H9 (cell line): ENCODE results near the gene CEP63. TPM values are rescaled to one million over a fixed set of nuclear protein-coding genes. Genes with fewer than 3 reads are reported as not detected.

ENCODE experiments used
- DNase-seq: peaks from one replicate; pipeline ENCODE4 v3.0.0-alpha.2; 2017
- H2AFZ ChIP-seq: one replicate; pipeline ENCODE4 v1.6.1; 2013; ENCODE audit warnings: mild to moderate bottlenecking, low read length, control low read depth, moderate library complexity
- H2AK5ac ChIP-seq: 2 replicates; pipeline ENCODE4 v1.6.1; 2013; ENCODE audit warnings: low read length, control low read depth, mixed read lengths; ENCODE audit not compliant: insufficient read length
- H2BK120ac ChIP-seq: one replicate; pipeline ENCODE4 v1.6.1; 2013; ENCODE audit warnings: low read depth, mild to moderate bottlenecking, low read length, control low read depth, inconsistent platforms; ENCODE audit not compliant: poor library complexity, severe bottlenecking
- H2BK12ac ChIP-seq: 2 replicates; pipeline ENCODE4 v1.6.1; 2013; ENCODE audit warnings: low read length, control low read depth, mixed read lengths, low read depth; ENCODE audit not compliant: insufficient read length
- H2BK15ac ChIP-seq: 2 replicates; pipeline ENCODE4 v1.6.1; 2013; ENCODE audit warnings: low read depth, low read length, control low read depth
- H2BK20ac ChIP-seq: one replicate; pipeline ENCODE4 v1.6.1; 2013; ENCODE audit warnings: low read depth, mild to moderate bottlenecking, low read length, control low read depth, inconsistent platforms; ENCODE audit not compliant: poor library complexity, severe bottlenecking
- H2BK5ac ChIP-seq: 2 replicates; pipeline ENCODE4 v1.6.1; 2013; ENCODE audit warnings: low read length, control low read depth, mixed read lengths; ENCODE audit not compliant: insufficient read length
- H3K14ac ChIP-seq: 2 replicates; pipeline ENCODE4 v1.6.1; 2013; ENCODE audit warnings: low read length, control low read depth; ENCODE audit not compliant: insufficient read depth
- H3K18ac ChIP-seq: 2 replicates; pipeline ENCODE4 v1.6.1; 2013; ENCODE audit warnings: low read depth, mild to moderate bottlenecking, mixed read lengths, low read length, control low read depth; ENCODE audit not compliant: insufficient read length
- H3K23ac ChIP-seq: 2 replicates; pipeline ENCODE4 v1.6.1; 2013; ENCODE audit warnings: low read length, control low read depth, mixed read lengths, low read depth; ENCODE audit not compliant: insufficient read length
- H3K23me2 ChIP-seq: 2 replicates; pipeline ENCODE4 v1.6.1; 2013; ENCODE audit warnings: low read depth, mild to moderate bottlenecking, mixed read lengths, low read length, control low read depth; ENCODE audit not compliant: insufficient read length, poor library complexity, severe bottlenecking
- H3K27ac ChIP-seq: 2 replicates; pipeline ENCODE4 v1.5.1; 2013; ENCODE audit warnings: low read length, control low read depth, mixed read lengths, low read depth; ENCODE audit not compliant: insufficient read length
- H3K27me3 ChIP-seq: 2 replicates; pipeline ENCODE4 v1.6.1; 2013; ENCODE audit warnings: low read length, control low read depth, inconsistent platforms; ENCODE audit not compliant: insufficient read depth
- H3K4ac ChIP-seq: 2 replicates; pipeline ENCODE4 v1.6.1; 2013; ENCODE audit warnings: low read depth, mild to moderate bottlenecking, control low read depth, inconsistent platforms, low read length, moderate library complexity
- H3K4me1 ChIP-seq: 2 replicates; pipeline ENCODE4 v1.6.1; 2013; ENCODE audit warnings: low read length, control low read depth, inconsistent platforms; ENCODE audit not compliant: insufficient read depth
- H3K4me2 ChIP-seq: 2 replicates; pipeline ENCODE4 v1.6.1; 2013; ENCODE audit warnings: low read length, control low read depth, mixed read lengths; ENCODE audit not compliant: insufficient read length, insufficient read depth
- H3K56ac ChIP-seq: 2 replicates; pipeline ENCODE4 v1.6.1; 2013; ENCODE audit warnings: low read depth, mild to moderate bottlenecking, mixed read lengths, low read length, control low read depth; ENCODE audit not compliant: insufficient read length
- H3K79me1 ChIP-seq: 2 replicates; pipeline ENCODE4 v1.6.1; 2013; ENCODE audit warnings: low read depth, mild to moderate bottlenecking, moderate library complexity, low read length, control low read depth, inconsistent platforms; ENCODE audit not compliant: insufficient read depth, poor library complexity, severe bottlenecking
- H3K79me2 ChIP-seq: 2 replicates; pipeline ENCODE4 v1.6.1; 2013; ENCODE audit warnings: low read length, control low read depth, inconsistent platforms; ENCODE audit not compliant: insufficient read depth
- H3K9ac ChIP-seq: 2 replicates; pipeline ENCODE4 v1.6.1; 2013; ENCODE audit warnings: low read length, control low read depth, mixed read lengths; ENCODE audit not compliant: insufficient read length; ENCODE audit errors: extremely low read depth
- H3K9me3 ChIP-seq: one replicate; pipeline ENCODE4 v1.6.1; 2013; ENCODE audit warnings: low read depth, low read length, inconsistent platforms; ENCODE audit not compliant: control insufficient read depth
- H3T11ph ChIP-seq: one replicate; pipeline ENCODE4 v1.6.1; 2013; ENCODE audit warnings: mild to moderate bottlenecking, low read length, control low read depth, inconsistent platforms
- H4K20me1 ChIP-seq: one replicate; pipeline ENCODE4 v1.6.1; 2013; ENCODE audit not compliant: control insufficient read depth, insufficient read length, insufficient read depth
- H4K5ac ChIP-seq: 2 replicates; pipeline ENCODE4 v1.6.1; 2013; ENCODE audit warnings: low read depth, mild to moderate bottlenecking, mixed read lengths, low read length, control low read depth; ENCODE audit not compliant: insufficient read length
- H4K8ac ChIP-seq: replicated peaks from 2 replicates; pipeline ENCODE4 v1.6.1; 2013; ENCODE audit warnings: low read length, control low read depth, mixed read lengths, low read depth; ENCODE audit not compliant: insufficient read length
- H4K91ac ChIP-seq: 2 replicates; pipeline ENCODE4 v1.6.1; 2013; ENCODE audit warnings: low read depth, mild to moderate bottlenecking, moderate library complexity, mixed read lengths, low read length, control low read depth; ENCODE audit not compliant: insufficient read length
- H3K27ac Mint-ChIP-seq, 3 experiments: 2 replicates in 2 of 3; 3 replicates in 1 of 3; pipeline ENCODE4 v1.8.0; 2020 to 2021; ENCODE audit warnings: mixed read lengths in 3 of 3, mild to moderate bottlenecking in 1 of 3, moderate library complexity in 1 of 3
- H3K27me3 Mint-ChIP-seq: 2 replicates; pipeline ENCODE4 v1.8.0; 2021; ENCODE audit warnings: low read depth, mild to moderate bottlenecking, moderate library complexity, mixed read lengths
- H3K36me3 Mint-ChIP-seq, 3 experiments: 2 replicates in 2 of 3; 3 replicates in 1 of 3; pipeline ENCODE4 v1.8.0; 2020 to 2021; ENCODE audit warnings: low read depth in 3 of 3, mixed read lengths in 3 of 3; ENCODE audit not compliant: insufficient read depth in 1 of 3
- H3K4me1 Mint-ChIP-seq, 2 experiments: 2 replicates each; pipeline ENCODE4 v1.8.0; 2020; ENCODE audit warnings: mixed read lengths in 2 of 2
- H3K4me3 Mint-ChIP-seq, 2 experiments: 2 replicates in 1 of 2; 3 replicates in 1 of 2; pipeline ENCODE4 v1.8.0; 2020 to 2021; ENCODE audit warnings: mild to moderate bottlenecking in 2 of 2, mixed read lengths in 2 of 2, moderate library complexity in 1 of 2
- H3K9me3 Mint-ChIP-seq, 2 experiments: 2 replicates in 1 of 2; 3 replicates in 1 of 2; pipeline ENCODE4 v1.8.0; 2020; ENCODE audit warnings: mild to moderate bottlenecking in 2 of 2, mixed read lengths in 2 of 2, moderate library complexity in 1 of 2
- WGBS: extraction: QIAGEN DNeasy Blood & Tissue Kit; methylation state at CpG from one replicate; pipeline ENCODE4 v1.1.7; 2013; ENCODE audit warnings: missing lambda C conversion rate, low lambda C conversion rate, mixed read lengths; ENCODE audit not compliant: insufficient read length; ENCODE audit errors: extremely low coverage; 5-methylcytosine and 5-hydroxymethylcytosine counted together
- total RNA-seq: library from RNA; stranded (reverse); gene quantifications from 2 replicates; pipeline ENCODE4 v1.2.1, GENCODE V29; 2021
- TF ChIP-seq, protein P1 (sequence below): fragments of 200-600 bp; sonication (generic); conservative IDR thresholded peaks from 3 replicates; pipeline ENCODE4 v1.8.0; 2021; ENCODE audit warnings: antibody characterized with exemption, mild to moderate bottlenecking

The CEP63 gene
- total RNA-seq, 1 experiment from 2014 or later: 16.2 TPM

DNA sequence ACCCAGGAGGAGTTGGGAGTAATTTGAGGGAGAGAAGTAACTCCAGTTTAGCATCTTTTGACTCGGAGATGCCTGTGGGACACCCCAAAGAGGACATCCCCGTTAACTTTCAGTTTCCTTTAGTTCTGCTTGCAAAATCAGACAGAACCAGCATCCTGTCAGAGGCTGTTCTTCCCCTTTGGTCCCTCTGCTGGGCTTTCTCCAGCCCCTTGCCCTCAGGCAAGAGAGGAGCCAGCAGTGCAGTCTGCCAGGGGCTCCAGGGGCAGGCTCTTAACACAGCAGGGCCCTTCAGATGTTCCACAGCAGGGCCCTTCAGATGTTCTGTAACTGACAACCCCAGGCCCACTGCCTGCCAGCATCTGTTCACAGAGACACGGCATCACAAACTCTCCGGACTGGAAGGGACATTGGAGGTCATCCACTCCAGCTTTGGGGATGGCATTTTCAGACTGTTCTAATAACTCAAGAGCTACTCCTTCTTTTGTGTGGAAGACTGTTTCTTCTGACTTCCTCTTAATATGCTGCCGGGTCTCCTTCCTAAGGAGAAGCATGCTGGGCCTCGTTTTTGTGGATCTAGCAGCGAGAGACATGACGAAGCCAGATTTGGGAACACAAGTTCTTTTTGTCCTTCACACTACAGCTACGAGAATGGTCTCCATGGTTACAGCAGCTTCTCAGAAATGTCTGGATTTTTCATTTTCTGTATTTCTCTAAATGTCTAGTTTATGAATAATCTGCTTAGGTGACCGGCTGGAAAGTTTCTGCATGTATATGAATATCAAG is 113.1 kb downstream of the CEP63 start:
- no peak overlapping the region for H3K27ac Mint-ChIP-seq
- H3K9me3 Mint-ChIP-seq: no peaks in the 10 kb centered on the region
- peaks cover 11 to 16% of the 10 kb centered on the region in 2 experiments for H3K4me1 Mint-ChIP-seq
- Histone ChIP-seq H3K4me1 (no peaks in the 10 kb centered on the region), H3K23ac (no peak overlapping the region), H3K4me2 (no peak overlapping the region), H3K27ac (no peak overlapping the region), H4K20me1 (peaks cover 2% of the 10 kb centered on the region), H4K91ac (no peak overlapping the region), H4K8ac (no peak overlapping the region), H3K79me1 (no peaks in the 10 kb centered on the region), H2BK20ac (no peak overlapping the region), H2AFZ (no peak overlapping the region), H3K9ac (no peak overlapping the region), H3K56ac (no peak overlapping the region), H2BK15ac (no peak overlapping the region), H3K9me3 (no peaks in the 10 kb centered on the region), H3K79me2 (no peaks in the 10 kb centered on the region), H3K18ac (no peak overlapping the region), H3K27me3 (no peaks in the 10 kb centered on the region; the same call in 1 of the 2 replicates), H3K4ac (no peak overlapping the region), H4K5ac (no peak overlapping the region), H2BK12ac (no peak overlapping the region), H2BK5ac (no peak overlapping the region), H3K14ac (no peak overlapping the region), H3T11ph (no peak overlapping the region), H2AK5ac (no peak overlapping the region), H3K23me2 (no peaks in the 10 kb centered on the region), H2BK120ac (no peak overlapping the region)
- DNase-seq: no peak
- TF ChIP-seq, protein P1, sequence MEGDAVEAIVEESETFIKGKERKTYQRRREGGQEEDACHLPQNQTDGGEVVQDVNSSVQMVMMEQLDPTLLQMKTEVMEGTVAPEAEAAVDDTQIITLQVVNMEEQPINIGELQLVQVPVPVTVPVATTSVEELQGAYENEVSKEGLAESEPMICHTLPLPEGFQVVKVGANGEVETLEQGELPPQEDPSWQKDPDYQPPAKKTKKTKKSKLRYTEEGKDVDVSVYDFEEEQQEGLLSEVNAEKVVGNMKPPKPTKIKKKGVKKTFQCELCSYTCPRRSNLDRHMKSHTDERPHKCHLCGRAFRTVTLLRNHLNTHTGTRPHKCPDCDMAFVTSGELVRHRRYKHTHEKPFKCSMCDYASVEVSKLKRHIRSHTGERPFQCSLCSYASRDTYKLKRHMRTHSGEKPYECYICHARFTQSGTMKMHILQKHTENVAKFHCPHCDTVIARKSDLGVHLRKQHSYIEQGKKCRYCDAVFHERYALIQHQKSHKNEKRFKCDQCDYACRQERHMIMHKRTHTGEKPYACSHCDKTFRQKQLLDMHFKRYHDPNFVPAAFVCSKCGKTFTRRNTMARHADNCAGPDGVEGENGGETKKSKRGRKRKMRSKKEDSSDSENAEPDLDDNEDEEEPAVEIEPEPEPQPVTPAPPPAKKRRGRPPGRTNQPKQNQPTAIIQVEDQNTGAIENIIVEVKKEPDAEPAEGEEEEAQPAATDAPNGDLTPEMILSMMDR: no peak
- peaks cover 42% of the 10 kb centered on the region for H3K27me3 Mint-ChIP-seq
- H3K4me3 Mint-ChIP-seq: no peak overlapping the region
- H3K36me3 Mint-ChIP-seq: no peaks in the 10 kb centered on the region
- WGBS: no CpG with 5 or more reads among the region's 10 CpGs
